BE2C (cell line): Measurements from ENCODE around the gene ADPRHL1.

ENCODE experiments used
- DNase-seq: peaks from one replicate; pipeline ENCODE4 v3.0.0-alpha.2; 2020
- H3K27me3 ChIP-seq: fragments of 250-450 bp; sonication (Bioruptor Pico); 2 replicates; pipeline ENCODE4 v1.5.1; 2020; ENCODE audit warnings: mild to moderate bottlenecking
- H3K36me3 ChIP-seq: fragments of 250-450 bp; sonication (Bioruptor Pico); 2 replicates; pipeline ENCODE4 v1.5.1; 2020; ENCODE audit warnings: mild to moderate bottlenecking
- H3K4me1 ChIP-seq: fragments of 250-450 bp; sonication (Bioruptor Pico); 2 replicates; pipeline ENCODE4 v1.5.1; 2020
- H3K4me3 ChIP-seq: 2 replicates; pipeline ENCODE4 v1.5.1; 2011; ENCODE audit warnings: low read depth, low read length
- H3K9me3 ChIP-seq: fragments of 250-450 bp; sonication (Bioruptor Pico); 2 replicates; pipeline ENCODE4 v1.5.1; 2020
- CTCF ChIP-seq: IDR thresholded peaks from 2 replicates; pipeline ENCODE4 v1.5.1; 2012; ENCODE audit warnings: mild to moderate bottlenecking, low read depth, low read length

ADPRHL1 gene

GRCh38 chr13:113404723-113405471 lies 48.4 kb downstream of the ADPRHL1 start:
- H3K4me3 ChIP-seq: no peak overlapping the region
- no peaks in the 10 kb centered on the region for H3K9me3 ChIP-seq
- H3K27me3 ChIP-seq: no peaks in the 10 kb centered on the region
- no peak for TF ChIP-seq CTCF
- no peaks in the 10 kb centered on the region for H3K4me1 ChIP-seq
- no peaks in the 10 kb centered on the region for H3K36me3 ChIP-seq
- no peak for DNase-seq

GRCh38 chr13:113404366-113404722 lies 48.9 kb downstream of the ADPRHL1 start:
- Histone ChIP-seq H3K27me3 (no peaks in the 10 kb centered on the region), H3K36me3 (no peaks in the 10 kb centered on the region), H3K4me3 (no peak overlapping the region), H3K4me1 (no peaks in the 10 kb centered on the region), H3K9me3 (no peaks in the 10 kb centered on the region)
- no peak for DNase-seq
- no peak for TF ChIP-seq CTCF

DNA sequence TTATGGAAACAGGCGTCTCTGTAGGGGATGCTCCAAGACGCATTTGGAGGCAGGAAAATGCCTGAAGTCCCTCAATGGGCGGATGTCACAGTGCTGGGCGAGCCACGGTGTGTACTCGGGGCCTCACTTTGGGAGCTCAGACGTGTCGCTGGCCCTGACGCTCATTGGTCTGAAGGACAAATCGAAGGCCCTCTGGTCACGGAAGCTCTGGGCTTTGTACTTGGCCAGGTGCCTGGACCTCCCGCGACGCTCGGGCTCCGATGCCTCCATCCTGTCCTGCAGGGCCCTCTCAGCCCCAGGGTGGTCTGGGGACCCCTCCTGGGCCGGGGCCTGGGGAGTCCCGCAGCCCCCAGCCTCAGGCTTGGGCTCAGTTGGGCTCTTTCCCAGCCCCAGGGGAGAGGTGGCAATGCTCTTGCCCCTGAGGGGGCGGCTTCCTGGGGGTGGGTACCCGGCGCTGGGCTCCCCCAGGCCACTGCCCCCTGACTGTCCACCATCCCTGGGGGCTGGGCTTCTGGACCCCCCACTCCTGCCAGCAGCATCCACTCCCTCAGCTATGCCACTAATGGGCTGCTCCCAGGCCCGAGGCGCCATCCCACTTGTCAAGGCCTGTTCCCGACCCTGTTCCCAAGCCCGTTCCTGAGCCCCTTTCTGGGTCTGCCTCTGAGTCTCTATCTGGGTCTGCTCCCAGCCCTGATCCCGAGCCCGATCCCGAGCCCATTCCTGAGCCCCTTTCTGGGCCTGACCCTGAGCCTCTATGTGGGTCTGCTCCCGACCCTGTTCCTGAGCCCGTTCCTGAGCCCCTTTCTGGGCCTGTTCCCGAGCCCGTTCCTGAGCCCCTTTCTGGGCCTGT lies 49.8 kb downstream of the ADPRHL1 start:
- H3K4me1 ChIP-seq: no peaks in the 10 kb centered on the region
- H3K36me3 ChIP-seq: no peaks in the 10 kb centered on the region
- no peak for DNase-seq
- no peaks in the 10 kb centered on the region for H3K27me3 ChIP-seq
- TF ChIP-seq CTCF: no peak
- no peak overlapping the region for H3K4me3 ChIP-seq
- no peaks in the 10 kb centered on the region for H3K9me3 ChIP-seq

DNA sequence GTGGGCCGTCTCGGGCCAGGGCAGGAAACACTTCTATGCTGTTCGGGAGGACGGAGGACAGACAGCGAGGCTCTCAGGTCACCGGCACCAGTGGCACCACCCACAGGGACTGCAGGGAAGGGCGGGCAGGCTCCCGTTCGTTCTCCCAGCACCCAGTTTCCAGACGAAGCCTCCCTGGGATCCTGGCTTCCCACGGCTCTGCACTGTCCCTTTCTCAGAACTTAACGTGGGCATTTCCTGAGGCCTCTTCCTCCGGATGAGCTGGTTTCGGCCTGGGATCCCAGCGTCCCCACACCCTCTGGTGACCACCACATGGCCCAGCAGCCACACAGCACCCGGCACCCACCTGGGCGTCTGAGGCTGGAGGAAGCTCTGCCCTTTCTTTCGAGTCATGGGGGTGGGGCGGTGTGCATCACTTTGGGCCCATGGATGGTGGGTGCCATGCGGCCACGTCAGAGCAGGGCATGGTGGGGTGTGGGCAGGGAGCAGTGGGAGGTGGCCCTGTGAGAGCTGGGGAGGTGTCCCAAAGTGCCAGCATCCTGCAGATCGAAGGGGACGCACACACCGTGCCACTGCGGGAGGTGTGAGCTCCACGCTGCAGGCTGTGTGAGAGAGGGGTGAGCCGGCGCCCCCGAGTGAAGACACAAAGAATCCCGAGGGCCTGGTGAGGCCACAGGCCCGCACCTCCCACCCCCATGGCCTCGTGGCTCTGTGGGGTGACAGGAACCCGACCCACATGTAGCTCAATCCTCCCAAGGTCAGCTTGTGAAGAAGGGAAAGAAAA lies 50.6 kb downstream of the ADPRHL1 start:
- H3K4me1 ChIP-seq: no peaks in the 10 kb centered on the region
- H3K36me3 ChIP-seq: no peaks in the 10 kb centered on the region
- H3K27me3 ChIP-seq: no peaks in the 10 kb centered on the region
- no peak for DNase-seq
- no peak overlapping the region for H3K4me3 ChIP-seq
- TF ChIP-seq CTCF: peak; percentile 11; the same call in 1 of the 2 replicates
- H3K9me3 ChIP-seq: no peaks in the 10 kb centered on the region

- no peak overlapping the region for H3K4me3 ChIP-seq
- no peak for TF ChIP-seq CTCF
- no peaks in the 10 kb centered on the region for H3K9me3 ChIP-seq
- H3K36me3 ChIP-seq: no peaks in the 10 kb centered on the region
- no peak for DNase-seq
- no peaks in the 10 kb centered on the region for H3K4me1 ChIP-seq
- H3K27me3 ChIP-seq: no peaks in the 10 kb centered on the region
Observed at GRCh38 chr13:113401452-113402415, 51.6 kb downstream of the ADPRHL1 start.
